Measurements from ENCODE around the gene GTPBP6.
"Not testable (repeated sequence)": the region's sequence is repeated elsewhere in the genome, so short reads cannot be mapped to it uniquely, and the experiment has no call there.

Gene GTPBP6

DNA sequence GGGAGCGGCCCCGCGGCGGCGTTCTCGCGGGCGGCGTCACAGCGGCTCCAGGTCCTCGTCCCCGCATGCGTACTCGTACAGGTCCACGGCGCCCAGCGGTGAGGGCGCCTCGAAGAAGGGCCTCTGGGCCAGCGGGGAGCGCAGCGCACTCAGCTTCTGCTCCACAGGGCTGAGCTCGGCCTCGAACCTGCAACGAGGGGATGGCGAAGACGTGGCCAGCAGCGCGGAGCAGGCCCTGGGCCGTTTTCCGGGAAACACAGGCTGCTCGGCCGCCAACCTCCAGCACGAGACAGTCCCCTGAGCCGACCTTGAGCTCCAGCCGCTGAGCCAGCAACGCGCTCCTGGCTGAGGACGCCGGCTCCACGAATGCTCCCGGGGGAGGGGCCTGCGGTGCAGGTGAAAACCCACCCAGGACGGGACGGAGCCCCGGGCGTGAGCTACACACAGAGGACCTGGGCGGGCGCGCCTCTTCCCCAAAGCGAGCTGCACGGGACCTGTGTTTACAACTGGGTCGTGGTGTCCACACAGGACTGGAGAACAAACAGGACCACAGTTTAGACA, 15.8 kb upstream of the GTPBP6 start:
- no peak for DNase-seq

DNA sequence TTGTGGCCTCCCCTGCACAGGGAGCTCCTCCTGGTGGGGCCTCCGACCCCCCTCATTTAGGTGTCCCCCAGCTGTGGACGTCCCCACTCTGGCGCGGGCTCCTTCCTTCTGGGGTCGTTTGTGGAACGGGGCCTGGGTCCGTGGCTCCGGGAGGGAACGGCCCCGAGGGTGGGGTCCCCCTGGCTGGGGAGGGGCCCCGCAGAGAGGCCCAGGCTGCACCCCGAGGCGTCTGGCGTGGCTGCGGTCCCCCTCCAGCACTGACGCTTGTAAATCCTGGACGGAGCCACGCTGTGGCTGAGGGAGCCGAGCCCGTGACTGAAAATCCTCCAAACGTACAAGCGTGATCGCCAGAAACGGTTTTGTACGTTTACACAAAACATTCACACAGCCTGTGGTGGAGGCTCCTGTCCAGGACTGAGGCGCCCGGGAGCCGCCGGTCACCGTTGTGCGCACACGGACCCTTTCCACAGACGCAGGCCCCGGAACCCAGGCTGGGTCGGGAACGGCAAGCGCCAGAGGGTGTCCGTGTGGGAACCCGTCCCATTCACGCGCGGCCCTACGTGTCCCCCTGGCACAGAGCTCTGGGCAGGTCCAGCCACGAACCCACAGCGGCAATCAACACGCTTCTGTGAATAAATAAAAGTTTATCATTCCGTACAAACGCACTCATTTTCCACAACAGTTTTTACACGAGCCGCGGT, 15.2 kb upstream of the GTPBP6 start:
- DNase-seq: no peak

DNA sequence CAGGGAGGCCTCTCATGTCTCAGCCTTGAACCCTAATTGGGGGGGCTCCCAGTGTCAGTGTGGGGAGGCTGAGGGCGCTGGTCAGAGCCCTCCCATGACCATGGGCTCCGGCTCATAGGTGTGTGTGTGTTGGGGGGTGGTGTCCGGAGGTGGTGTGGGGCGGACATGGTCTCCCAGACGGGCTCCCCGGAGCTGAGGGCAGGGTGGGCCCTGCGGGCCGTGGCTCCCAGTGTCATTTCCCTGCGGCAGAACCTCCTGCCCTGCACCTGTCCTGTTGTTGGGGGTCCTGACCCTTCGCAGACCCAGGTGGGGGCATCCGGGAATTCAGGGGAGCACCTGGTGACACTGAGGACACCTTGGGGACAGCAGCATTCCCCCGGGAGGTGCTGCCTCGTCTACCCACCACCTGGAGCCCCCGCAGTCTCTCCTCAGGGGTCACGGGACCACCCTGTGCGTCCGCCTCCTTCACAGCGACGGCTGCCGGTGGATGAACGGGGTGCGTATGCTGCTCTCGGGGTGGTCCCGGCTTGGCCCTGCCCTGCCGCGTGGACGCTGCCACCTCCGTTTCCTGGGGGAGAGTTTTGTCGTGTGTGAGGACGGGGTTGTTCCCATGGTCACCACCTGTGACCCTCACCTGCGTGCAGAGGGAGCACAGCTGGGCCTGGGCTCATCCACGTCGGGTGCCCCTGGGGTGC, 14.5 kb upstream of the GTPBP6 start:
- no peak for DNase-seq

DNA sequence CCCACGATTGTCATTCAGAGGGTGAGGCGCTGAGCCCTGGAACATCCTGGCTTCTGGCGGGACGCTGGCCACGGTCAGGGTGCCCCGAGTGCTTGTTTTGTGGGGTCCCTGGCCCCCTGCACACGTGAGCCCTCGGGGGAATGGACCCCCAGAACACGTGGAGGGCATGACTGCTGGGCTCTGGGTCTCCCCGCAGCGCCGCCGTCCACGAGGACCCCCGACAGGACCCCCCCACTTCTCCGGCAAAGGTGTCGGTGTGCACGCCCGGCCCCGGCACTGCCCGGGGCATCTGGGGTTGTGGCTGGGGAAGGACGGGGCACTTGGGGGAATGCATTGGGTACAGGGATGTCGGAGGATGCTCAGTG, 13.9 kb upstream of the GTPBP6 start:
- DNase-seq: no peak

DNA sequence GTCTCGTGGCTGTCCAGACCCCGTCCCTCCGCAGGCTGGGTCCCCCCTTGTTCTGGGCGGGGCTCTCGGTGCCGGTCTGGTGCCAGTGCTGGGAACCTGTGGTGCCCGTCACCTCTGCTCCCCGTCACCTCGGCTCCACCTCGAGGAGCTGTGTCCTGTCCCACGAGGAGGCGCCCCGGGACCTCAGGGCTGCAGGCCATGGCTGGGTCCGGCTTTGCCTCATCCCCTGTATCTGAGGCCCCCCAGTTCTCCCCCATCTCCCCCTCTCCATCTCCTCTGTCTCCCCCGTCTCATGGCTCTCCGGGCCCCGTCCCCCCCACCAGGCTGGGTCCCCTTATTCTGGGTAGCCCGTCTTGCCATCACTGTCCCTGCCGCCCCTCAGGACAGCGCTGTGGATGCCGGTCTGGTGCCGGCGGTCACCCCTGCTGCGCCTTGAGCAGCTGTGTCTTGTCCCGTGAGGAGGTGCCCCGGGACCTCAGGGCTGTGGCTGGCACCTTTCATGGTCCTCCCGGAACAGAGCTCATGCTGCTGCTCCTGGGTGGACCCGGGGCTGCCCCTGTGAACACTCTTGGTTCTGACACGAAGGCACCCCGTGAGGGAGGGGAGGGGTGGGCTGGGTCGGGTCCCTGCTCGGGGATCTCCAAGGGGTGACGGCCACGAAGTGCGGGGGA, 13.4 kb upstream of the GTPBP6 start:
- DNase-seq: no peak

DNA sequence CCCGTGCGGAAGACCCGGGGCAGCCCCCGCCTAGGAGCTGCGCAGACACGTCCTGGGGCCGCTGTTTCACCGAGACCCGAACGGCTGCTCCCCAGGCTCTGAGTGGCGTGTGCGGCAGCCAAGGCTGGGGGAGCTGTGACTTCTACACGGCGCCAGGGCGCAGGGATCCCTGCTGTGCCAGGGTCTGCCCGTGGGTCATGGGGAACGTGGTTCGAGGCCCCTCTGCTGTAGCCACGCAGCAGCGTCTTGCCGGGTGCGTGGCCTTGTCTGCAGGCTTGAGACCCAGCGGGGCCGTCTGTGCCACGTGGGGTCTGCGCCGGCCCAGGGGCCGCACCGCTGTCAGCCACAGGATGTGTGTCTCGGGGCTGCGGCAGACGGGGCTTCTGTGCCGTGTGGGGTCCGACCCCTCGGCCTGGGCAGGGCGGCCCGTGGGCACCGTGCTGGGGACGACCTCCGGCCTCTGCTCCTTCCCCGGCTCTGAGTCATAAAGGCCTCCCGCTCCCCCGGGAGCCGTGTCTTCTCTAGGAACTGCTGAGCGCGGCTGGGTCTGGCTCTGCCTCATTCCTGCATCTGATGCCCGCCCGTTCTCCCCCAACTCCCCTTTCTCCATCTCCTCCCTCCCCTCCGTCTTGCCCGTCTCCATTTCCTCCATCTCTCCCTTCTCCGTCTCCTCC, 12.7 kb upstream of the GTPBP6 start:
- no peak for DNase-seq

DNA sequence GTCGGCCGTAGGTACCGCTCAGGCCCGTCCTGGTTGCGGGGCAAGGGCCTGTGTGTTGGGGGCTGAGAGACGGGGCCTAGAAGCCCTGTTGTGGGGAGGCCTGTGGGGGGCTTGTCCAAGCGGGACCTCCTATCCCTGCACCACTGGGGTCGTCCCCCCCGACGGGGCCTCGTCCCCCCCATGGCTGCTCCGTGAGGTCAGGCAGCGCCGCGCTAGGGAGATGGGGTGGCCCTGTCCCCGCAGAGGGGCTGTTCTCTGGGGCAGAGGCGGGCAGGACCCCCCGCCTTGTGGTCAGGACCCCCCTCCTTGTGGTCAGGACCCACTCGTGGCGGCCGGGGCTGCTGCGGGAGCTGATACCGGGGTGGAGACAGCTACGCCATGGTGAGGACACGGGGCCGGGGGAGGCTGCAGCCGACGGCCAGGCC, 12.1 kb upstream of the GTPBP6 start:
- no peak for DNase-seq

DNA sequence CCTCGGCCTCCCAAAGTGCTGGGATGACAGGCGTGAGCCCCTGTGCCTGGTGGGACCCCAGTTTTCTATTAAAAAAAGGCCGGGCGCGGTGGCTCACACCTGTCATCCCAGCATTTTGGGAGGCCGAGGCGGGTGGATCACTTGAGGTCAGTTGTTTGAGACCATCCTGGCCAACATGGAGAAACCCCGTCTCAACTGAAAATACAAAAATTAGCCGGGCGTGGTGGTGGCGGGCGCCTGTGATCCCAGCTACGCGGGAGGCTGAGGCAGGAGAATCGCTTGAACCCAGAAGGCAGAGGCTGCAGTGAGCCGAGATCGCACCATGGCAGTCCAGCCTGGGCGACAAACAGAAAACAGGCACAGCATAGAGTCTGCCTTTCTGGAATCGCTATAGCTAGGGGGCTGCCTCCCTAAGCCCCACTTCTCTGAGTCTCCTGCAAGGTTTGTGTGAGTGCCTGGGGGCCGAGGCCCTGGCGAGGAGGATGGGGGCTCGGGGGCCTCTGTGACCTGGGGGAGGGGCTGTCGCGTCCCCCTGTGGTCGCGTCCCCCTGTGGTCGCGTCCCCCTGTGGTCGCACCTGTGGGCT, 11.6 kb upstream of the GTPBP6 start:
- not testable (repeated sequence) for DNase-seq

DNA sequence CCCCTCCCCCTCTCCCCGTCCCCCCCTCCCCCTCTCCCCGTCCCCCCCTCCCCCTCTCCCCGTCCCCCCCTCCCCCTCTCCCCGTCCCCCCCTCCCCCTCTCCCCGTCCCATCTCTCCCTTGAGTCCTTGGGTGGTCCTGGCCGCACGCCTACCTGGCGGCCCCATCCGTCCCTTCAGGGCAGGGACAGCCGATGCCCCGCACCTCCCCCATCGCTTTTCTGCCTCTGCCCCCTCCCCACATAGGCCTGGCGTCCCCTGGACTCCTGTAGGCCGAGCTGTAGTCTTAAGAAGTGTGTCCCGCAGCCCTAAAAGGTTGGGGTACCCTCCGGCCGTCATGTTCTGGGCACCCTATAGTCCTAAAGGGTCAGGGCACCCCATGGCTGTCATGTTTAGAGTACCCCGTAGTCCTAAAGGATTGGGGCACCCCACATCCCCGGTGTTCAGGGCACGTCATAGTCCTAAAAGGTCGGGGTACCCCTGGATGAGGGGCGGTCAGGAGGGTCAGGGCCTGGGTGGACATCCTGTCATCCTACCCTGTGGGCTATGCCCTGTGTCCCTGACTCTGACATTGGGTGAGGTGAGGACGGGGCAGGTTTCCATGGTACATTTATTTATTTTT, 10.8 kb upstream of the GTPBP6 start:
- no peak for DNase-seq

DNA sequence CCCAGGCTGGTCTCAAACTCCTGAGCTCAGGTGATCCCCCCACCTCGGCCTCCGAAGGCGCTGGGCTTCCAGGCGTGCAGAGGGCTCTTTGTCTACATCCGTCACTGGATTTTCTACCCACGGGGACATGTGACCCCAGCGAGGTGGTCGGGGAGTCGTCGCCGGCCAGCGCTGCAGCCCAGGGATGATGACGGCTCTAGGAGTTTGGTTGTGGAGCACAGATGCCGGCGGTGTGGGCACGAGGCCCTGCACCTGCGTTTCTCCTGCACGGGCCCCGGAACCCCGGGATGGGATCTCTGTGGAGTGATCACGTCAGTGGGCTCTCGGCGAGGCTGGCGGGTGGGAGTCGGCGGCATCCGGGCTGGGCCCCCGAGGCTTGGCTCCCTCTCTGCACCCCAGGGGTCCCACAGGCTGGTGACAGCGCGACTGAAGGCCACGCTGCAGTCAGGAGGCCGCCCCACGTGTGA, 9.1 kb upstream of the GTPBP6 start:
- no peak for DNase-seq

DNA sequence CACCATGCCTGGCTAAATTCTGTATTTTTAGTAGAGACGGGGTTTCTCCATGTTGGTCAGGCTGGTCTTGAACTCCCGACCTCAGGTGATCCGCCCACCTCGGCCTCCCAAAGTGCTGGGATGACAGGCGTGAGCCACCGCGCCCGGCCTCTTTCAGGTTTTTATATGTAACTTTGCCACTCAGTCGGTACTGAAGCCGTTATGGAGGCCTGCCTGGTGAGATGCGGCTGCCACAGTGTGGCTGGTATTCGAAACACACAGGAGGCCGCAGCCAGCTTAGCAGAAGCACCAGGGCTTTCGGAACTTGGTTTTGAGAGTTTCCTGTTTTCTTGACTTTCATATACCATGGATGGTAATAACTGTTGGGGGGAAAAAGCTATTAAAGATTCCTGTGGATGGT, 6.1 kb upstream of the GTPBP6 start:
- DNase-seq: not testable (repeated sequence)

DNA sequence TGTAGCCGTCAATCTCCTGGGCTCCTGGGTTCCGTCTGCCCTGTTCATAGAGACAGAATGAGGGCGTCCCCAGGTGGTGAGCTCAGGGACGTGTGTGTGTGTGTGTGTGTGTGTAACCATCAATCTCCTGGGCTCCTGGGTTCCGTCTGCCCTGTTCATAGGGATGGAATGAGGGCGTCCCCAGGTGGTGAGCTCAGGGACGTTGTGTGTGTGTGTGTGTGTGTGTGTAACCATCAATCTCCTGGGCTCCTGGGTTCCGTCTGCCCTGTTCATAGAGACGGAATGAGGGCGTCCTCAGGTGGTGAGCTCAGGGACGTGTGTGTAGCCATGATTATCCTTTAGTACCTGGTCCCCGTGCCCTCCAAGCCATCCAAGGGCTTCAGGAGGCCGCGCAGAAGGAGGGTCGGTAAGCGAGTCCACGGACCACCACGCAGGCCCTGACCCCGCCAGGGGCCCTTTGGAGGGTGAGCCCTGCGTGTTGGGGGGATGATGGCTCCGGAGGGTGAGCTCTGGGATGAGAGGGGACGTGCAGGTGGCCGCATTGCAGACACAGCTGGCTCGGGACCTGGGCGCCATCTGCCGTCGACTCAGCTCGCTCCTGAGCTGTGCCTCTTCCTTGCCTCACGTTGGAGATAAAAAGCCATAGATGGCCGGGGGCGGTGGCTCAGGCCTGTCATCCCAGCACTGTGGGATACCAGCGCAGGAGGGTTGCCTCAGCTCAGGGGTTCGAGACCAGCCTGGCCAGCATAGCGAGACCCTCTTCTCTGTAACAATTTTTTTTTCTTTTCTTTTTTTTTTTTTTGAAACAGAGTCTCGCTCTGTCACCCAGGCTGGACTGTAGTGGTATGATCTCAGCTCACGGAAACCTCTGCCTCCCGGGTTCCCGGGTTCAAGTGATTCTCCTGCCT, 5.4 kb upstream of the GTPBP6 start:
- DNase-seq: no peak

DNA sequence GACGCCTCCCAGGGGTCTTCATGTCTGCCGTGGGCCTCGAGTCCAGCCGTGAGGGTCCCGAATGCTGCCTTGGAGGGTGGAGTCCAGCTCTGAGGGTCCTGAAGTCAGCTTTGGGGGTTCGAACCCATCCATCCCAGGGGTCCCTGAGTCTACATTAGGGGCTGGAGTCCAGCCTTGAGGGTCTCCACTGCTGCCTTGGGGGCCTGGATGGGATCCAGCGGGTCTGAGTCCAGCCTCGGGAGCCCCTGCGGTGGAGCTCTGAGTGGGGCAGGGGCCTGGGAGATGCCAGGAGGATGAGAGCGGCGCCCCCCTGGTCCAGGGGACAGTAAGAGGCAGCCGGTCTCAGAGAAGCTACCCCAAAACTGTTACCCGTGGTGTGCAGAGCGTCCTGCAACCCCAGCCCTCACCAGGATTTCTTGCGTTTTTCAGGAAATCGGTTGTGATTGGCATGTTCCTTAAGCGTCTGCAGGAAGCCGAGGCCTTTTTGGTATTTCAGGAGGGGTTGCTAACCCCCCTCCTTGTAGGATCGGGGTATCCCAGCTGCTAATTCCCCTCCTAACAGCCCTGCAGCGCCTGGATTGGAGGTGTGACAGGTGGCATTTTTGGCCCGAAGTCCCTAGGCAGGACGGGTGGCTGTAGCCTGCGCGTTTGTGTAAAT, 1.7 kb upstream of the GTPBP6 start:
- DNase-seq: peak; percentile 38

DNA sequence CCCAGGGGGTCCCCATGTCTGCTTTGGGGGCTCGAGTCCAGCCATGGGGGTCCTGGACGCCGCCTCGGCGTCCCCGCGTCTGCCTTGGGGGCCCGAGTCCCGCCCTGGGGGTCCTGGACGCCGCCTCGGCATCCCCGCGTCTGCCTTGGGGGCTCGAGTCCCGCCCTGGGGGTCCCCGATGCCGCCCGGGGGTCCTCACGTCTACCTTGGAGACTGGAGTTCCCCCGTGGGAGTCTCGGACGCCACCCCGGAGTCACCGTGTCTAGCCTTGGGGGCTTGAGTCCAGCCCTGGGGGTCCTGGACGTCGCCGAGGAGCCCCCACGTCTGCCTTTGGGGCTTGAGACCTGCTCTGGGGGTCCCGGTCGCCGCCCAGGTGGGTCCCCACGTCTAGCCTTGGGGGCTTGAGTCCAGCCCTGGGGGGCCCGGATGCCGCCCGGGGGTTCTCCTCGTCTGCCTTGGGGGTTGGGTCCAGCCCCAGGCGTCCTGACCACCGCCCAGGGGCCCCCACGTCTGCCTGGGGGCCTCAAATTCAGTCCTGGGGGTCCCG, 1.1 kb upstream of the GTPBP6 start:
- peak; percentile 52 for DNase-seq

DNA sequence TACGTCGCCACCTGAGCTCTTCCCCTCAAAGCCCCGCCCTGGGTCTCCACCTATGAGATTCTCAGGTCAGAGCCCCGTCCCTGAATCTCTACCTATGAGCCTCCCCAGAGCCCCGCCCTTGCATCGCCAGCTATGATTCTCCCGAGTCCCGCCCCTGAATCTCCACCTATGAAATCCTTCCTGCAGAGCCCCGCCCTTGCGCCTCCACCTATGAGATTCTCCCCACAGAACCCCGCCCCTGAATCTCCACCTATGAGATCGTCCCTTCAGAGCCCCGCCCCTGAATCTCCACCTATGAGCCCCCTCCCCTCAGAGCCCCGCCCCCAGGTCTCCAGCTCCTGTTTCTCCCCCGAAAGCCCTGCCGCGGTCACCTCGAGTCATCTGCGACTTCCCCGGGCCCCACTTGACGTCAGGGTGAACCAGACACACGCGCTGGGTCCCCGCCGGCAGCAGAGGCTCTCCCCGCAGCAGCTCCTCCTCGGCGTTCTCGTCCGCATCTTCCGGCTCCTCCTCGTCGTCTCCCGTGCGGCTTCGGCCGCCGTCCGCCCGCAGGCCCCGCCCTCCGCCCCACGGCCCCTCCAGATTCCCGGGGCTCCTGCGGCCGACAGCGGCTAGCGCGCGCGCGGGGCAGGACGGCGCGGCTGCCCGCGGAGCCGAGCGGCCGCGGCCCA, 393 bp downstream of the GTPBP6 start:
- DNase-seq: peak; percentile 94

DNA sequence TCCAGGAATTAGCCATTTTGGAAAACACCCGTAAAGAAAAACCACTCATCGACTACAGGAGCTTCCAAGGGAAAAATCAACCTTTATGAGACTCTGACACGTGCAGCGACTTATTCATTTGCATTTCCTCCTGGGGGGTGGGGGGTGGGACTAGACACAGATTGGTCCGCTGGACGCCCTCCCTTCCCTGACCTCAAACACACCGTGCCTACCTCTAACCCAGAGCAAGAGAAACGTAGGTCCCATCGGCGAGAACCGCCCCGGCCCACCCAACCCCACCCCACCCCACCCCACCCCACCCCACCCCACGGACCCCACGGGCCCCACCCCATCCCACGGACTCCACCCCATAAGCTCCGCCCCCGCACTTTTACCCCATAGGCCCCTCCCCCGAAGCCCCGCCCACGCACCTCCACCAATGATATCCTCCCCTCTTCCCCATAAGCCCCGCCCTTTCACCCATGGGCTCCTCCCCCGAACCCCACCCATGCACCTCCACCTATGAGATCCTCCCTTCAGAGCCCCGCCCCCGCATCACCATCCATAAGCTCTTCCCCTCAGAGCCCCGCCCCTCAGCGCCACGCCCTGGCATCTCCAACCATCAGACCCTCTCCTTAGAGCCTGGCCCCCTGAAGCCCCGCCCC, 1.1 kb downstream of the GTPBP6 start:
- DNase-seq: no peak

DNA sequence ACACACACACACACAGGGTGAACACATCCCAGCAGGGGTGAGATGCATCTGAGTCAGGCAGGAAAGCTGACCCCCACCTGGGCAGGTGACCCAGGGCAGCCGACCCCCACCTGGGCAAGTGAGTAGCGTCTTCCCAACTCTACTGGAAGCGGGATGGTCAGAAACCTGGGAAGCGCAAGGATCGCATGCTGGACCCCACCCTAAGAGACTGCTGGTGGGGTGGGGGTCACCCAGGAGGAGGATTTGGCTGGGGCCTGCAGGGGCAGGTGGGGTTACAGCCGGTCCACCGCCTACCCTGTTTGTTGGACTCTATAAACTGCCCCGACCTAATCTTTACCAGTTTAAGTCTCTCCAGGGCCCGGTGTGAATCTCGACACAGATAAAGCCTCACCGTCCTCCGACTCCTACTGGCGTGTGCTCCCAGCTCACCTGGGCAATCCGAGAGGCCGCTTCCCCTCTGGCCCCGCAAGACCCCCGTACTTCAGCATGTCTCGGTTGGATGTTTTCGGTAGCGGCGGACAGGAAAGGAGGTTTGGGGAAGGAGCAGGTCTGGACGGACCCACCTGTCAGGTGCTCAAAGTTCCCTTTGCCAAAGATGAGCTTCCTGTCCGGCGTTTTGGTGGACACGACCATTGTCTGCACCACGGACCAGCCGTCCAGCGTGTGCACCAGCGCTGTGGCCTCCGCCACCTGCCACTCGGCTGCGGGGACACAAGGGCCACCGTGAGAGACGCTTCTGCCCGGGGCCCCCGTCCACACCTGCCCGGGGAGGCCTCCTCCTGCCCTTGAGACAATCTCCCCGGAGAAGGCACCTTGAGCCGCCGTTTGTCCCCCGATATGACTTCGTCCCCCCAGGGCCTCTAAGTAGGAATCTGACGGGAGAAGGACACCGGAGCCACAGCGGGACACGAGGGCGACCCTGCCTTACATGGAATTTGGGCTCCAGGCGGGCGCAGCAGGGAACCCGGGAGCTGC, 2.0 kb downstream of the GTPBP6 start:
- DNase-seq: no peak
